Sigmoid colon (tissue), 7 donors: ENCODE measurements around the gene HTT. TPM values are rescaled to one million over a fixed set of nuclear protein-coding genes. Genes with fewer than 3 reads are reported as not detected.

Source experiments
- DNase-seq: peaks from one replicate; pipeline ENCODE4 v3.0.0-alpha.2; 2019
- H3K27ac ChIP-seq, 4 donors: fragments of 200-600 bp; sonication (generic); one replicate each; pipeline ENCODE4 v1.5.1; 2016 to 2019; ENCODE audit warnings: mild to moderate bottlenecking in 1 of 4
- H3K27me3 ChIP-seq, 3 donors: fragments of 200-600 bp; sonication (generic); one replicate each; pipeline ENCODE4 v1.5.1; 2019; ENCODE audit warnings: mild to moderate bottlenecking in 1 of 3
- H3K36me3 ChIP-seq, 4 donors: fragments of 200-600 bp; sonication (generic); one replicate each; pipeline ENCODE4 v1.5.1; 2016 to 2019
- H3K4me1 ChIP-seq, 4 donors: fragments of 200-600 bp; sonication (generic); one replicate each; pipeline ENCODE4 v1.5.1; 2017 to 2019
- H3K4me3 ChIP-seq, 4 donors: fragments of 200-600 bp; sonication (generic); one replicate each; pipeline ENCODE4 v1.5.1; 2017 to 2019; ENCODE audit warnings: mild to moderate bottlenecking in 2 of 4, moderate library complexity in 1 of 4
- H3K9me3 ChIP-seq, 4 donors: fragments of 200-600 bp in 3 of 4; sonication (generic) in 3 of 4; one replicate each; pipeline versions ENCODE4 v1.5.1 to v1.6.1; 2013 to 2019
- CTCF ChIP-seq, 4 experiments: fragments of 450-650 bp in 3 of 4; fragments of 200-600 bp in 1 of 4; IDR thresholded peaks; one replicate each; pipeline ENCODE4 v1.5.1; 2016 to 2019; ENCODE audit warnings: antibody characterized with exemption in 4 of 4, mild to moderate bottlenecking in 3 of 4, moderate library complexity in 2 of 4
- EP300 ChIP-seq, 4 donors: sonication (generic); formaldehyde crosslinking; IDR thresholded peaks; one replicate each; pipeline ENCODE4 v1.6.1; 2017; ENCODE audit warnings: antibody characterized with exemption in 4 of 4
- POLR2A ChIP-seq, 2 donors: fragments of 450-650 bp; IDR thresholded peaks; one replicate each; pipeline ENCODE4 v1.6.1; 2016; ENCODE audit warnings: antibody characterized with exemption in 2 of 2, mild to moderate bottlenecking in 2 of 2, moderate library complexity in 2 of 2
- POLR2AphosphoS5 ChIP-seq, 4 donors: sonication (generic); formaldehyde crosslinking; IDR thresholded peaks; one replicate each; pipeline ENCODE4 v1.6.1; 2017; ENCODE audit warnings: antibody characterized with exemption in 4 of 4
- WGBS, 2 donors: extraction: QIAGEN DNeasy Blood & Tissue Kit; methylation state at CpG; one replicate each; pipeline ENCODE4 v1.1.7; 2013; 5-methylcytosine and 5-hydroxymethylcytosine counted together
- intact Hi-C: fragments of 100-400 bp; cut with DNase I; formaldehyde crosslinking; loops from one replicate; pipeline ENCODE4 v1.15.1; 2023
- polyA plus RNA-seq, 3 donors: library from polyadenylated mRNA; stranded (reverse); fragments of 200-250 nt; gene quantifications; one replicate each; pipeline ENCODE4 v1.2.3, GENCODE V29; 2013
- total RNA-seq, 4 donors: library from RNA; depleted of rRNA; stranded (reverse); fragments of >200 nt; gene quantifications; one replicate each; pipeline ENCODE4 v1.1.0, GENCODE V29; 2016
- donor health status: healthy with polysubstance abuse.
- donor health status: Bipolar disorder and iron deficiency.
- donor health status: healthy.

Gene HTT
- total and polyA plus RNA-seq, 7 donors, result 6.5 to 41.5 (median 22.7) TPM

- no peaks in the 10 kb centered on the region for H3K9me3 ChIP-seq
- no peak for TF ChIP-seq POLR2A (IDR thresholded peaks at IDR 0.05)
- no peak for TF ChIP-seq POLR2AphosphoS5 (IDR thresholded peaks at IDR 0.05)
- TF ChIP-seq EP300 (IDR thresholded peaks at IDR 0.05), result no peak
- TF ChIP-seq CTCF (IDR thresholded peaks at IDR 0.05), result no peak
- H3K27me3 ChIP-seq, result peaks cover 0 to 39% (median 21%) of the 10 kb centered on the region in 3 donors
- H3K4me1 ChIP-seq, result no peaks in the 10 kb centered on the region
- WGBS, 2 donors, result 67 to 86% methylated on average over 24 of the region's 24 CpGs
- H3K4me3 ChIP-seq, result no peak overlapping the region
- no peaks in the 10 kb centered on the region for H3K36me3 ChIP-seq
- intact Hi-C loops, result no loop called here
- H3K27ac ChIP-seq, result no peak overlapping the region
- no peak for DNase-seq
Measured at GRCh38 chr4:3284734-3285557, 210.5 kb downstream of the HTT start.

DNA sequence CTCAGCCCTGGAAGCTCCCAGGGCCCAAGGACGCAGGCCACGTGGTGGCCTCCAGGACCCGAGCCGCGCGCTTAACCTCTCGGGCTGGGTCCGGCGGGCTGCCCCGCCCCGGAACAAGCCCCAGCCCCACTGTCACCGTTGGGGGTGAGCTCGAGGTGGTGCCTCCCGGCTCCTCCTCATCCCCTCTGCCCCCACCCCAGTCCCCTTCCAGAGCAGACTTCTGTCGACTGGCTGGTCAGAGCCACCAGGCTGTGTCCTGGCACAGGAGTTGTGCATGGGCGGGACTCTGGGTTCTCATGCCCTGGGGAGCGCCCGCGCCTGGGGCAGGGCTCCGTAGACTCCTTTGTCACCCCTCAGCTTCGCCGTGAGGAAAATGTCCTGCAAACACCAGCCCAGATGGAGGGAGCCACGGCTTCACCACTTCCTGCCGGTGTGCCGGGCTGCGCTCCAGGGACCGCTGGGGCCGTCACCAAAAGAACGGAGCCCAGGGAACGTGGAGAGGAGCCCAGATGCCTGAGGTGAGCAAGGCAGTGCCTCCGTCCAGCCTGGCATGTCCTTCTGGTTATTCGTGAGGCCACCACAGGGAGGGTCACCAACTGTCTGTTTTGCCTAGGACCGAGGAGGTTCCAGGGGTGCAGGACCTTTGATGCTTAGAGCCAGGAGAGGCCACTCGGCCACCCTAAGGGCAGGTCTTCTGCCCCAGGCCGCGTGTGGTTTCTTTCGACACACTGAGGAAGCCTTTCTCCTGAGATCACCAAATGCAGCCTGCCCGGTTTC, 211.3 kb downstream of the HTT start:
- H3K27ac ChIP-seq, result no peak overlapping the region
- no peak for DNase-seq
- intact Hi-C loops, result no loop called here
- peaks cover 0 to 2% (median under 1%) of the 10 kb centered on the region in 4 donors for H3K4me1 ChIP-seq
- H3K4me3 ChIP-seq, result no peak overlapping the region
- H3K9me3 ChIP-seq, result no peaks in the 10 kb centered on the region
- 48 to 60% methylated on average over 38 of the region's 38 CpGs for WGBS, 2 donors
- H3K27me3 ChIP-seq, result peaks cover 0 to 39% (median 21%) of the 10 kb centered on the region in 3 donors
- H3K36me3 ChIP-seq, result no peaks in the 10 kb centered on the region
- TF ChIP-seq POLR2A (IDR thresholded peaks at IDR 0.05) (no peak), POLR2AphosphoS5 (IDR thresholded peaks at IDR 0.05) (no peak), EP300 (IDR thresholded peaks at IDR 0.05) (no peak), CTCF (IDR thresholded peaks at IDR 0.05) (no peak)

- Histone ChIP-seq H3K27ac (no peak overlapping the region), H3K27me3 (peaks cover 0 to 39% (median 21%) of the 10 kb centered on the region in 3 donors), H3K4me3 (no peak overlapping the region), H3K9me3 (no peaks in the 10 kb centered on the region), H3K4me1 (peaks cover 0 to 10% (median 6%) of the 10 kb centered on the region in 4 donors), H3K36me3 (no peaks in the 10 kb centered on the region)
- no peak for DNase-seq
- TF ChIP-seq EP300 (IDR thresholded peaks at IDR 0.05) (no peak), POLR2A (IDR thresholded peaks at IDR 0.05) (no peak), CTCF (IDR thresholded peaks at IDR 0.05) (no peak), POLR2AphosphoS5 (IDR thresholded peaks at IDR 0.05) (no peak)
- intact Hi-C loops, result no loop called here
- WGBS, 2 donors, result 67 to 75% methylated on average over 32 of the region's 32 CpGs
Measured at GRCh38 chr4:3286335-3287175, 212.1 kb downstream of the HTT start.

- no peak for DNase-seq
- Histone ChIP-seq H3K4me1 (peaks cover 0 to 13% (median 9%) of the 10 kb centered on the region in 4 donors), H3K9me3 (no peaks in the 10 kb centered on the region), H3K27ac (no peak overlapping the region), H3K36me3 (no peaks in the 10 kb centered on the region), H3K27me3 (peaks cover 0 to 39% (median 21%) of the 10 kb centered on the region in 3 donors), H3K4me3 (no peak overlapping the region)
- 64 to 71% methylated on average over 14 of the region's 14 CpGs for WGBS, 2 donors
- intact Hi-C loops, result no loop called here
- TF ChIP-seq POLR2A (IDR thresholded peaks at IDR 0.05) (no peak), POLR2AphosphoS5 (IDR thresholded peaks at IDR 0.05) (no peak), EP300 (IDR thresholded peaks at IDR 0.05) (no peak), CTCF (IDR thresholded peaks at IDR 0.05) (no peak)
Measured at GRCh38 chr4:3287271-3287971, 212.9 kb downstream of the HTT start.
